ENCODE results near the gene TP73. TPM values are rescaled to one million over a fixed set of nuclear protein-coding genes. Genes with fewer than 3 reads are reported as not detected.

Gene TP73
- total RNA-seq, 2 donors from 2014 or later: 0.06 TPM; not detected in 1

- DNase-seq (no peak), ATAC-seq (no peak)
- intact Hi-C loops (cut with DNase I): no loop called here
Measured at GRCh38 chr1:3646596-3646995, 5.7 kb upstream of the TP73 start.

- ATAC-seq (peak; percentile 92 to 94), DNase-seq (peak; percentile 94)
- intact Hi-C loops (cut with DNase I): no loop called here
Measured at GRCh38 chr1:3649342-3650247, 2.7 kb upstream of the TP73 start, which contains the start of gene WRAP73. Gene WRAP73 (minus strand): TSS chr1:3650103. CDS start chr1:3649999, 104 bp downstream.

- intact Hi-C loops (cut with DNase I): no loop called here
- ATAC-seq (no peak), DNase-seq (no peak)
Measured at GRCh38 chr1:3650248-3651025, 1.9 kb upstream of the TP73 start.

- no peak for ATAC-seq
- intact Hi-C loops (cut with DNase I): no loop called here
- no peak for DNase-seq
Measured at GRCh38 chr1:3651026-3651929, 1.0 kb upstream of the TP73 start.

- intact Hi-C loops (cut with DNase I): no loop called here
- DNase-seq (no peak), ATAC-seq (no peak)
Measured at GRCh38 chr1:3652548-3653285, 401 bp downstream of the TP73 start.

DNA sequence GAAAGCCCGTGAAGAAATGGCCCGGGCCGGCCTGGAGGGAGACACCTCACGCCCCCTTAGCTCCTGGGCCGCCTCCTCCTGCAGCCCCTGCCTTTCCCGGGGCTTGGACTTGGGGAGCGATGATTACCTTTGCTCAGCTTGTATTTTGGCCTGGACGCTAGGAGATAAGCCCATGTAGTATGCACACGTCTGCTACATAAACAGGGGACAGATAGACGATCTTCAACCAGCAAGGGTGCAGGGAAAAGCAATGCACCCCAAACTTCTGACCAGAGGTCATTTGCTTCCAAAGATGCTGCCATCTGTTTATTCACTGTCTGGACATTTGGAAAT is 936 bp downstream of the TP73 start:
- intact Hi-C loops (cut with DNase I): no loop called here
- DNase-seq (no peak), ATAC-seq (no peak)

- DNase-seq (no peak), ATAC-seq (peak; percentile 16 to 21)
- intact Hi-C loops (cut with DNase I): no loop called here
Measured at GRCh38 chr1:3654549-3655281, 2.4 kb downstream of the TP73 start.

GRCh38 chr1:3656450-3657095 is 4.3 kb downstream of the TP73 start:
- intact Hi-C loops (cut with DNase I): no loop called here
- ATAC-seq (no peak), DNase-seq (no peak)

DNA sequence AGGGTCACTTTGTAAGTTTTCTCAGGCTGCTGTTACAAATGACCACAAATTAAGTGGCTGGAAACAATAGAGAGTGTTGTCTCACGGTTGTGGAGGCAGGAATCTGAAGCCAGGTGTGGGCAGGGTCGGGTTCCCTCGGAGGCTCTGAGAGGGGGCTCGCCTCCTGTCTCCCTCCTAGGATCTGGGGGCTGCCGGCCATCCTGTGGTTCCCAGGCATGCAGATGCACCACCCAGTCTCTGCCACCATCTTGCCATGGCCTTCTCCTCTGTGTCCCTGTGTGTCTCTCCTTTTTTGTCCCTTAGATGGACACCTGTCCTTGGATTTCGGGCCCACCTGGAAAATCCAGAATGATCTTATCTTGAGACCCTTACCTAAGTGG is 4.8 kb downstream of the TP73 start:
- intact Hi-C loops (cut with DNase I): no loop called here
- no peak for ATAC-seq
- DNase-seq: no peak

DNA sequence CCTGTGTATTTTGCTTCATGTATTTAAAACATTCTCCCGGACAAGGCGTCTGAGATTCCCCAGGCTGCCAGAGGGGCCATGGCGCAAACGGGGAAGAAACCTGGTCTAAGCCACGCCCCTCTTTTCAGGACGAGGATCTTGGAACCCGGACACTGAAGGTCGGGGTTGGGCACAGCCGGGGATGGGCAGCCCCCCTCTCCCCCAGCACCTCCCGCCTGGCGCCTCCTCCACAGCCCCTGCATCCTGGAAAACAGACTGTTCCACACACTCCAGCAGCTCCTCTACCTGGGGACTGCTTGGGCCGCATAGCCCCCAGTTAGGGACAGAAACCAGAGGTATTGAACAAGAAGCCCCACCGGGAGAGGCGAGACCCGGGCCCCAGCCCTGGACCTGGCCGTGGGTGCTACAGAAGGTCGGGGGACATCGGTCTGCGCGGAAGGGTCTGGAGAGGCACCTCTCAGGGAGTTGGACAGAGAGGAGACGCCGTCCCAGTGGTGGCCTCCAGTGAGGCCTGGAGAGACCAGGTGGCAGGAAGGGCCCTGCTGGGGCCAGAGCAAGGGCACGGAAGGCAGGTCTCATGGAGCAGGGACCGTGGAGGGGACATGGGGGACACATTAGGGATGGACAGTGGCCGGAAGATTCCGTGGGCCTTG is 5.4 kb downstream of the TP73 start:
- ATAC-seq (no peak), DNase-seq (no peak)
- intact Hi-C loops (cut with DNase I): no loop called here

DNA sequence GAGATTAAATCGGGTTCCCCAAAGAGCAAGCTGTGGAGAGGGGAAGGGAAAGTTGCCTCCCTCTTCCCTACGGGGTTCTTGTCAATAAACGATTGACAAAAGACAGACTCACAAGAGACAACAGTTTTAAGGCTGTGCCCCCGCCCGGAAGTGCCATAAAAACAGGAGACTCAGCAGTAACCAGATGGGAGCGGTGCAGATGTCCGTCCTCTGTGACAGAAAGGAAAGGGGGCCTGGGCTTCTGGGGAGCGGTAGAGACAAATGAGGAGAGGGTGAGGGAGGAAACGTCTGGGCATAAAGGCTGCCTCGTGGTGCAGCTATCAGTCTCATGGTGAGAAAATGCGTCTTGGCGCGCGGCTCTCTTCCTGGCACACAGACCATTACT is 5.9 kb downstream of the TP73 start:
- no peak for DNase-seq
- ATAC-seq: no peak
- intact Hi-C loops (cut with DNase I): no loop called here

DNA sequence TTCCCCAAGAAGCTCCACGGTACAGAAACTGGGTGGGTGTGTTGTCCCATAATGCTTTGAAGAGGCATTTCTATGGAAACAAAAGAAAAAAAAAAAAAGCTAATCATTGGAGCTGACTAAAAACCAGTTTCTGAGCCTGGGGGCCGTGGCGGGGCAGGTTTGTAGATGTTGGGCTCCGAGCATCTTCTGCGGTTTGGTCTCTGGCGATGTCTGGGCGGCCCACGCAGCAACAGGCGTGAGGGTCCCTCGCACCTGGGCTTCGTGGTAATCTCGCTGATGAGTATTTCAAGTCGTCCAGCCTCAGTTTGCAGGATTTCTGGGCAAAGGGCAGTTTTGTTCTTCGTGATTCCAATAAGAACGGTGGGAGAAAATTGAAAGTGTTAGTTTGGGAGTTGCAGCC is 6.8 kb downstream of the TP73 start:
- DNase-seq: no peak
- no peak for ATAC-seq
- intact Hi-C loops (cut with DNase I): no loop called here

DNA sequence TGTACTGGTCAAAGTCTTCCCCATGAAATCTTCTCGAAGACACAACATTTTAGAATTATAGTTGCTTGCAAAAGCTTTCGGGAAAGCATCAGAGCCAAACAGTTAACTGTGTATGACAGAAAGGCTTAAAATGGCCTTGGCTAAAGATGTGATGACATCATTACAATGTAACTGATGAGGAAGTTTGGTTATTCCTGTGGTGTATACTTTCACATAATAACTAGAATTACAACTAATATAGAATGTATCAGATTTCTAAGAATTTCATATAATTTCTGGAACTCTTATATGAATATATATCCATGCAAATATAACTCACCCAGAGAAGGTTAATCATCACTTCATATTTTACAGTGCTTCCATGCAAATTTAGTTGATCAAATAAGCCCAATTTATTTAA is 8.4 kb downstream of the TP73 start:
- intact Hi-C loops (cut with DNase I): no loop called here
- no peak for DNase-seq
- ATAC-seq: no peak

DNA sequence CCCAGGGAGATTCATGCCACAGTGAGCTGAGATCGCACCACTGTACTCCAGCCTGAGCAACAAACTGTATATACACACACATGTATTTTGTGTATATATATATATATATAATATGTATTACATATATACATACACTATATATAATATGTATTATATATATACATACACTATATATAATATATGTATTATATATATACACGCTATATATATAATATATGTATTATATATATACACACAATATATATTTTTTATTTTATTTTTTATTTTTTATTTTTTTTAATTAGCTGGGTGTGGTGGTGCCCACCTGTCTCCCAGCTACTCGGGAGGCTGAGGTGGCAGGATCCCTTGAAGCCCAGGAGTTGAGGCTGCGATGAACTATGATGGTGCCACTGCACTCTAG is 9.3 kb downstream of the TP73 start:
- ATAC-seq: no peak

GRCh38 chr1:3662080-3662671 is 9.9 kb downstream of the TP73 start:
- intact Hi-C loops (cut with DNase I): no loop called here
- no peak for ATAC-seq
- DNase-seq: peak; percentile 10

More for the DNA sequence above, 9.3 kb downstream of the TP73 start:
- intact Hi-C loops (cut with DNase I): no loop called here
- no peak for DNase-seq

GRCh38 chr1:3663999-3664699 is 11.8 kb downstream of the TP73 start:
- peak; percentile 13 for DNase-seq
- intact Hi-C loops (cut with DNase I): no loop called here
- ATAC-seq: no peak

Data from left cardiac atrium (tissue), 4 donors.